GM23338 (cell line): ENCODE measurements around the gene PSKH1. TPM values are rescaled to one million over a fixed set of nuclear protein-coding genes. Genes with fewer than 3 reads are reported as not detected.

Experiments used
- EZH2 ChIP-seq: fragments of 200-600 bp; sonication (generic); IDR thresholded peaks from one replicate; pipeline ENCODE4 v1.8.0; 2017; ENCODE audit warnings: antibody characterized with exemption, mild to moderate bottlenecking, low read depth; ENCODE audit not compliant: unreplicated experiment
- EZH2phosphoT487 ChIP-seq: fragments of 200-600 bp; sonication (generic); IDR thresholded peaks from one replicate; pipeline ENCODE4 v1.8.1; 2018; ENCODE audit warnings: antibody characterized with exemption; ENCODE audit not compliant: unreplicated experiment
- JUNB ChIP-seq: IDR thresholded peaks from one replicate; pipeline ENCODE4 v1.6.1; 2016; ENCODE audit warnings: antibody characterized with exemption; ENCODE audit not compliant: unreplicated experiment
- NANOG ChIP-seq: IDR thresholded peaks from 2 replicates; pipeline ENCODE4 v1.6.1; 2016; ENCODE audit warnings: antibody characterized with exemption, borderline replicate concordance
- STAT1 ChIP-seq: IDR thresholded peaks from one replicate; pipeline ENCODE4 v1.6.1; 2016; ENCODE audit warnings: antibody characterized with exemption; ENCODE audit not compliant: unreplicated experiment
- ZNF462 ChIP-seq: fragments of 250-450 bp; sonication (Bioruptor Pico); IDR thresholded peaks from 2 replicates; pipeline ENCODE4 v1.5.0; 2020; ENCODE audit warnings: mild to moderate bottlenecking, moderate library complexity
- polyA plus RNA-seq: library from polyadenylated mRNA; unstranded; fragments of >200 nt; fragmentation: Nextera tagmentation; extraction: Ambion mirVana; gene quantifications from 2 replicates; pipeline ENCODE4 v1.2.1, GENCODE V29; 2016
- total RNA-seq: library from RNA; depleted of rRNA; stranded (reverse); fragments of >200 nt; shearing (Covaris generic); gene quantifications from 2 replicates; pipeline ENCODE4 v1.2.3, GENCODE V29; 2014
- TF ChIP-seq, protein P1 (sequence below): IDR thresholded peaks from 2 replicates; pipeline ENCODE4 v1.6.1; 2016; ENCODE audit warnings: antibody characterized with exemption
- TF ChIP-seq, protein P2 (sequence below), 2 experiments: fragments of 200-600 bp in 1 of 2; sonication (generic) in 1 of 2; conservative IDR thresholded peaks; 2 replicates each; pipeline versions ENCODE4 v1.5.1 to v1.6.1; 2016 to 2017; ENCODE audit warnings: antibody characterized with exemption in 2 of 2, low read depth in 2 of 2, mild to moderate bottlenecking in 2 of 2, moderate library complexity in 1 of 2

The PSKH1 gene
- total and polyA plus RNA-seq, 2 experiments from 2014 or later = 14.3 to 23.9 TPM

- TF ChIP-seq ZNF462 (CRISPR knock-in tag) (no peak), NANOG (no peak), STAT1 (no peak), EZH2 (no peak), EZH2phosphoT487 (no peak), JUNB (no peak)
- TF ChIP-seq, protein P1, sequence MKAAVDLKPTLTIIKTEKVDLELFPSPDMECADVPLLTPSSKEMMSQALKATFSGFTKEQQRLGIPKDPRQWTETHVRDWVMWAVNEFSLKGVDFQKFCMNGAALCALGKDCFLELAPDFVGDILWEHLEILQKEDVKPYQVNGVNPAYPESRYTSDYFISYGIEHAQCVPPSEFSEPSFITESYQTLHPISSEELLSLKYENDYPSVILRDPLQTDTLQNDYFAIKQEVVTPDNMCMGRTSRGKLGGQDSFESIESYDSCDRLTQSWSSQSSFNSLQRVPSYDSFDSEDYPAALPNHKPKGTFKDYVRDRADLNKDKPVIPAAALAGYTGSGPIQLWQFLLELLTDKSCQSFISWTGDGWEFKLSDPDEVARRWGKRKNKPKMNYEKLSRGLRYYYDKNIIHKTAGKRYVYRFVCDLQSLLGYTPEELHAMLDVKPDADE = no peak
- TF ChIP-seq, protein P2, sequence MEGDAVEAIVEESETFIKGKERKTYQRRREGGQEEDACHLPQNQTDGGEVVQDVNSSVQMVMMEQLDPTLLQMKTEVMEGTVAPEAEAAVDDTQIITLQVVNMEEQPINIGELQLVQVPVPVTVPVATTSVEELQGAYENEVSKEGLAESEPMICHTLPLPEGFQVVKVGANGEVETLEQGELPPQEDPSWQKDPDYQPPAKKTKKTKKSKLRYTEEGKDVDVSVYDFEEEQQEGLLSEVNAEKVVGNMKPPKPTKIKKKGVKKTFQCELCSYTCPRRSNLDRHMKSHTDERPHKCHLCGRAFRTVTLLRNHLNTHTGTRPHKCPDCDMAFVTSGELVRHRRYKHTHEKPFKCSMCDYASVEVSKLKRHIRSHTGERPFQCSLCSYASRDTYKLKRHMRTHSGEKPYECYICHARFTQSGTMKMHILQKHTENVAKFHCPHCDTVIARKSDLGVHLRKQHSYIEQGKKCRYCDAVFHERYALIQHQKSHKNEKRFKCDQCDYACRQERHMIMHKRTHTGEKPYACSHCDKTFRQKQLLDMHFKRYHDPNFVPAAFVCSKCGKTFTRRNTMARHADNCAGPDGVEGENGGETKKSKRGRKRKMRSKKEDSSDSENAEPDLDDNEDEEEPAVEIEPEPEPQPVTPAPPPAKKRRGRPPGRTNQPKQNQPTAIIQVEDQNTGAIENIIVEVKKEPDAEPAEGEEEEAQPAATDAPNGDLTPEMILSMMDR (conservative IDR thresholded peaks at IDR 0.05; ENCODE audit: low read depth in 2 of 2) = no peak
These were observed 34.3 kb downstream of the PSKH1 start (continued) for GRCh38 chr16:67927131-67927941.
